Mesenchymal stem cell (in vitro differentiated cells and primary cell): Measurements from ENCODE around the gene AHDC1.

Experiments
- DNase-seq: peaks from one replicate; pipeline ENCODE4 v3.0.0-alpha.2; 2013
- H2AFZ ChIP-seq: one replicate; pipeline ENCODE4 v1.6.1; 2013; ENCODE audit warnings: low read depth, mild to moderate bottlenecking, control low read depth, inconsistent platforms, low read length, moderate library complexity
- H2AK5ac ChIP-seq: 2 replicates; pipeline ENCODE4 v1.6.1; 2013; ENCODE audit warnings: low read length, moderate library complexity, mild to moderate bottlenecking, inconsistent platforms; ENCODE audit not compliant: severe bottlenecking
- H2BK120ac ChIP-seq: one replicate; pipeline ENCODE4 v1.6.1; 2013; ENCODE audit warnings: low read depth, mild to moderate bottlenecking, inconsistent platforms, low read length, moderate library complexity
- H2BK12ac ChIP-seq, 2 experiments: one replicate each; pipeline ENCODE4 v1.6.1; 2013; ENCODE audit warnings: inconsistent platforms in 2 of 2, low read length in 2 of 2, mild to moderate bottlenecking in 2 of 2, moderate library complexity in 2 of 2, control low read depth in 1 of 2
- H2BK15ac ChIP-seq: one replicate; pipeline ENCODE4 v1.6.1; 2013; ENCODE audit warnings: mild to moderate bottlenecking, low read depth, inconsistent platforms; ENCODE audit not compliant: poor library complexity, severe bottlenecking
- H2BK5ac ChIP-seq: 2 replicates; pipeline ENCODE4 v1.6.1; 2013; ENCODE audit warnings: low read depth, mild to moderate bottlenecking, low read length, control low read depth, inconsistent platforms; ENCODE audit not compliant: poor library complexity, severe bottlenecking
- H3K14ac ChIP-seq, 2 experiments: one replicate each; pipeline ENCODE4 v1.6.1; 2013; ENCODE audit warnings: inconsistent platforms in 2 of 2, low read length in 2 of 2, control low read depth in 1 of 2, mild to moderate bottlenecking in 1 of 2, moderate library complexity in 1 of 2
- H3K18ac ChIP-seq, 2 experiments: one replicate each; pipeline ENCODE4 v1.6.1; 2013; ENCODE audit warnings: inconsistent platforms in 2 of 2, low read length in 2 of 2, control low read depth in 1 of 2, low read depth in 1 of 2, mild to moderate bottlenecking in 1 of 2
- H3K23ac ChIP-seq, 2 experiments: one replicate each; pipeline ENCODE4 v1.6.1; 2013; ENCODE audit warnings: inconsistent platforms in 2 of 2, low read length in 2 of 2, mild to moderate bottlenecking in 2 of 2, moderate library complexity in 2 of 2, control low read depth in 1 of 2
- H3K27ac ChIP-seq: 2 replicates; pipeline ENCODE4 v1.5.1; 2013; ENCODE audit warnings: mild to moderate bottlenecking, moderate library complexity, low read length, control low read depth, inconsistent platforms; ENCODE audit not compliant: poor library complexity, severe bottlenecking
- H3K27me3 ChIP-seq, 2 experiments: 2 replicates each; pipeline versions ENCODE4 v1.6.1 to v1.7.0; 2013; ENCODE audit warnings: low read length in 2 of 2, mild to moderate bottlenecking in 2 of 2, moderate library complexity in 2 of 2, control low read depth in 1 of 2, inconsistent platforms in 1 of 2; ENCODE audit not compliant: control insufficient read depth in 1 of 2, insufficient read depth in 1 of 2
- H3K36me3 ChIP-seq, 2 experiments: 2 replicates each; pipeline versions ENCODE4 v1.6.1 to v1.7.0; 2013; ENCODE audit warnings: low read length in 2 of 2, control low read depth in 1 of 2, inconsistent platforms in 1 of 2, low read depth in 1 of 2, mild to moderate bottlenecking in 1 of 2; ENCODE audit not compliant: insufficient read depth in 2 of 2, control insufficient read depth in 1 of 2
- H3K4ac ChIP-seq, 2 experiments: one replicate each; pipeline ENCODE4 v1.6.1; 2013; ENCODE audit warnings: inconsistent platforms in 2 of 2, low read length in 2 of 2, mild to moderate bottlenecking in 2 of 2, moderate library complexity in 2 of 2, control low read depth in 1 of 2, low read depth in 1 of 2
- H3K4me1 ChIP-seq: 2 replicates; pipeline ENCODE4 v1.6.1; 2013; ENCODE audit warnings: low read depth, low read length, control low read depth; ENCODE audit not compliant: control insufficient read depth, insufficient read depth
- H3K4me2 ChIP-seq: 2 replicates; pipeline ENCODE4 v1.6.1; 2013; ENCODE audit warnings: low read length, mild to moderate bottlenecking, inconsistent platforms; ENCODE audit not compliant: poor library complexity, severe bottlenecking
- H3K4me3 ChIP-seq, 2 experiments: 2 replicates each; pipeline versions ENCODE4 v1.5.1 to v1.7.0; 2013; ENCODE audit warnings: low read length in 2 of 2, mild to moderate bottlenecking in 2 of 2, control low read depth in 1 of 2, low read depth in 1 of 2; ENCODE audit not compliant: insufficient read depth in 1 of 2
- H3K79me1 ChIP-seq: replicated peaks from 2 replicates; pipeline ENCODE4 v1.6.1; 2013; ENCODE audit warnings: mild to moderate bottlenecking, control low read depth, low read length, inconsistent platforms; ENCODE audit not compliant: poor library complexity, severe bottlenecking
- H3K9ac ChIP-seq: 2 replicates; pipeline ENCODE4 v1.7.0; 2013; ENCODE audit warnings: mild to moderate bottlenecking, low read length, moderate library complexity
- H3K9me3 ChIP-seq: 2 replicates; pipeline ENCODE4 v1.7.0; 2013; ENCODE audit warnings: mild to moderate bottlenecking, low read length; ENCODE audit not compliant: control insufficient read depth
- H4K8ac ChIP-seq: one replicate; pipeline ENCODE4 v1.6.1; 2013; ENCODE audit warnings: inconsistent platforms, mild to moderate bottlenecking, low read length, moderate library complexity
- H4K91ac ChIP-seq: one replicate; pipeline ENCODE4 v1.6.1; 2013; ENCODE audit warnings: mild to moderate bottlenecking, low read length, inconsistent platforms
- WGBS: methylation state at CpG from one replicate; pipeline ENCODE4 v1.1.7; 2013; ENCODE audit warnings: mixed read lengths; 5-methylcytosine and 5-hydroxymethylcytosine counted together

The AHDC1 gene

GRCh38 chr1:27600498-27601175 is 3.3 kb downstream of the AHDC1 start:
- no peak overlapping the region for H4K8ac ChIP-seq
- H2AFZ ChIP-seq, result no peak overlapping the region
- 65% methylated on average over 3 of the region's 3 CpGs for WGBS

GRCh38 chr1:27599605-27600497 is 4.1 kb downstream of the AHDC1 start:
- Histone ChIP-seq H3K27me3 (no peaks in the 10 kb centered on the region), H2BK12ac (peak overlapping the region; percentile 49 to 68), H3K9me3 (no peaks in the 10 kb centered on the region), H3K4me2 (peak overlapping the region; percentile 26), H3K4me3 (peak overlapping the region in 1 of 2 experiments; percentile 35), H2AK5ac (peak overlapping the region; percentile 28), H4K91ac (no peak overlapping the region), H3K18ac (peak overlapping the region in 1 of 2 experiments; percentile 97), H2BK5ac (no peak overlapping the region), H4K8ac (no peak overlapping the region), H3K27ac (peak overlapping the region; percentile 46), H3K36me3 (peaks cover 10 to 18% of the 10 kb centered on the region in 2 experiments), H3K23ac (peak overlapping the region in 1 of 2 experiments; percentile 74), H3K79me1 (peaks cover 12% of the 10 kb centered on the region), H3K4me1 (peaks cover 72% of the 10 kb centered on the region), H2BK15ac (no peak overlapping the region), H3K14ac (peak overlapping the region in 1 of 2 experiments; percentile 7), H2BK120ac (no peak overlapping the region), H3K4ac (peak overlapping the region in 1 of 2 experiments; percentile 56), H3K9ac (peak overlapping the region; percentile 67), H2AFZ (no peak overlapping the region)
- WGBS, result 33% methylated on average over 8 of the region's 9 CpGs
- DNase-seq, result no peak

More at GRCh38 chr1:27600498-27601175, 3.3 kb downstream of the AHDC1 start:
- H3K27ac ChIP-seq, result no peak overlapping the region
- H2BK12ac ChIP-seq, result no peak overlapping the region
- H3K14ac ChIP-seq, result no peak overlapping the region
- no peak overlapping the region for H2AK5ac ChIP-seq
- H2BK5ac ChIP-seq, result no peak overlapping the region
- H3K27me3 ChIP-seq, result no peaks in the 10 kb centered on the region
- no peak overlapping the region for H2BK15ac ChIP-seq
- H3K4ac ChIP-seq, result no peak overlapping the region
- peak overlapping the region; percentile 67 for H3K4me2 ChIP-seq
- no peak overlapping the region for H4K91ac ChIP-seq
- no peak overlapping the region for H3K23ac ChIP-seq
- H3K79me1 ChIP-seq, result peaks cover 11% of the 10 kb centered on the region
- H3K36me3 ChIP-seq, result peaks cover 6 to 15% of the 10 kb centered on the region in 2 experiments
- DNase-seq, result peak; percentile 63
- peak overlapping the region in 1 of 2 experiments; percentile 93 for H3K4me3 ChIP-seq
- peak overlapping the region; percentile 89 for H3K9ac ChIP-seq
- no peak overlapping the region for H2BK120ac ChIP-seq
- H3K18ac ChIP-seq, result peak overlapping the region in 1 of 2 experiments; percentile 52
- H3K4me1 ChIP-seq, result peaks cover 65% of the 10 kb centered on the region
- H3K9me3 ChIP-seq, result no peaks in the 10 kb centered on the region

GRCh38 chr1:27598902-27599528 is 4.9 kb downstream of the AHDC1 start:
- Histone ChIP-seq H2AK5ac (peak overlapping the region; percentile 88), H3K23ac (peak overlapping the region in 1 of 2 experiments; percentile 74), H2BK15ac (peak overlapping the region; percentile 85), H3K4me2 (peak overlapping the region; percentile 12), H3K9me3 (no peaks in the 10 kb centered on the region), H3K9ac (peak overlapping the region; percentile 67), H4K91ac (peak overlapping the region; percentile 96), H2BK120ac (peak overlapping the region; percentile 74), H3K4me1 (peaks cover 77% of the 10 kb centered on the region), H3K4ac (peak overlapping the region; percentile 19 to 96), H3K4me3 (peak overlapping the region in 1 of 2 experiments; percentile 35), H3K79me1 (peaks cover 12% of the 10 kb centered on the region), H3K27me3 (no peaks in the 10 kb centered on the region), H4K8ac (peak overlapping the region; percentile 67), H2AFZ (no peak overlapping the region), H3K36me3 (peaks cover 10 to 21% of the 10 kb centered on the region in 2 experiments), H2BK5ac (no peak overlapping the region), H2BK12ac (peak overlapping the region; percentile 68 to 81), H3K18ac (peak overlapping the region; percentile 40 to 97), H3K14ac (peak overlapping the region in 1 of 2 experiments; percentile 80), H3K27ac (peak overlapping the region; percentile 46)
- WGBS, result under 1% methylated on average over 6 of the region's 6 CpGs
- DNase-seq, result peak; percentile 93
